Brain microvascular endothelial cell (primary cell): ENCODE data around the gene CA14.

Experiments used
- DNase-seq: peaks from one replicate; pipeline ENCODE4 v3.0.0-alpha.2; 2020
- H3K27ac ChIP-seq: fragments of 250-450 bp; sonication (Bioruptor Pico); 2 replicates; pipeline ENCODE4 v1.5.1; 2020; ENCODE audit warnings: mild to moderate bottlenecking, moderate library complexity
- H3K27me3 ChIP-seq: fragments of 250-450 bp; sonication (Bioruptor Pico); replicated peaks from 2 replicates; pipeline ENCODE4 v1.5.1; 2020; ENCODE audit warnings: mild to moderate bottlenecking
- H3K36me3 ChIP-seq: fragments of 250-450 bp; sonication (Bioruptor Pico); replicated peaks from 2 replicates; pipeline ENCODE4 v1.5.1; 2020; ENCODE audit warnings: mild to moderate bottlenecking
- H3K4me3 ChIP-seq: 2 replicates; pipeline ENCODE4 v1.5.1; 2011; ENCODE audit warnings: low read depth, mild to moderate bottlenecking, control low read depth, low read length, moderate library complexity
- in situ Hi-C: cut with HindIII; loops from 2 replicates; pipeline ENCODE4 v1.10.0; 2017; ENCODE audit warnings: low sequenced_read_pairs, low pct_ligation_motif_present
- TF ChIP-seq, protein P1 (sequence below): IDR thresholded peaks from 2 replicates; pipeline ENCODE4 v1.5.1; 2011; ENCODE audit warnings: low read depth, mild to moderate bottlenecking, moderate library complexity, low read length, control low read depth, inconsistent platforms; ENCODE audit errors: missing control alignments

Gene CA14

DNA sequence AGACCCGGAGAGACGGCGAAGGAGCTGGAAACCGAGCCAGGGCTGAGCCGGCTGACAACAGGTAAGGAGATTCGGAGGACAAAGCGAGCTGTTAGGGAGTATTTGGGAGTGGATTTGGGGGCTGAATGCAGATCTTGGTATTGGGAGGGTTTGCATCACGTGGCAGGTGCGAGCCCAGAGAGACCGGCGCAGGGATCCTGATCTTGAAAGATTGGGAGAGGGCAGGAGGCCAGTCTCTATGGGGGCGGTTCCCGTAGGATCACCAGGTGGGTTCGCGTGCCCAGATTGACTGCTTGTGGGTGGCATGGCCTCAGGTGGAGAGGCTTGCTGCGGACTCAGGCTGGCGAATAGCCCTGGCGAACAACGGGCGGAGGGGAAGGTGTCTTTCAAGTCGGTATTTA, 25.0 kb downstream of the CA14 start:
- Histone ChIP-seq H3K36me3 (peaks cover 3% of the 10 kb centered on the region), H3K27ac (no peak overlapping the region), H3K4me3 (peak overlapping the region; percentile 53), H3K27me3 (no peaks in the 10 kb centered on the region)
- TF ChIP-seq, protein P1, sequence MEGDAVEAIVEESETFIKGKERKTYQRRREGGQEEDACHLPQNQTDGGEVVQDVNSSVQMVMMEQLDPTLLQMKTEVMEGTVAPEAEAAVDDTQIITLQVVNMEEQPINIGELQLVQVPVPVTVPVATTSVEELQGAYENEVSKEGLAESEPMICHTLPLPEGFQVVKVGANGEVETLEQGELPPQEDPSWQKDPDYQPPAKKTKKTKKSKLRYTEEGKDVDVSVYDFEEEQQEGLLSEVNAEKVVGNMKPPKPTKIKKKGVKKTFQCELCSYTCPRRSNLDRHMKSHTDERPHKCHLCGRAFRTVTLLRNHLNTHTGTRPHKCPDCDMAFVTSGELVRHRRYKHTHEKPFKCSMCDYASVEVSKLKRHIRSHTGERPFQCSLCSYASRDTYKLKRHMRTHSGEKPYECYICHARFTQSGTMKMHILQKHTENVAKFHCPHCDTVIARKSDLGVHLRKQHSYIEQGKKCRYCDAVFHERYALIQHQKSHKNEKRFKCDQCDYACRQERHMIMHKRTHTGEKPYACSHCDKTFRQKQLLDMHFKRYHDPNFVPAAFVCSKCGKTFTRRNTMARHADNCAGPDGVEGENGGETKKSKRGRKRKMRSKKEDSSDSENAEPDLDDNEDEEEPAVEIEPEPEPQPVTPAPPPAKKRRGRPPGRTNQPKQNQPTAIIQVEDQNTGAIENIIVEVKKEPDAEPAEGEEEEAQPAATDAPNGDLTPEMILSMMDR: no peak
- DNase-seq: no peak
- in situ Hi-C loops: no loop called here

DNA sequence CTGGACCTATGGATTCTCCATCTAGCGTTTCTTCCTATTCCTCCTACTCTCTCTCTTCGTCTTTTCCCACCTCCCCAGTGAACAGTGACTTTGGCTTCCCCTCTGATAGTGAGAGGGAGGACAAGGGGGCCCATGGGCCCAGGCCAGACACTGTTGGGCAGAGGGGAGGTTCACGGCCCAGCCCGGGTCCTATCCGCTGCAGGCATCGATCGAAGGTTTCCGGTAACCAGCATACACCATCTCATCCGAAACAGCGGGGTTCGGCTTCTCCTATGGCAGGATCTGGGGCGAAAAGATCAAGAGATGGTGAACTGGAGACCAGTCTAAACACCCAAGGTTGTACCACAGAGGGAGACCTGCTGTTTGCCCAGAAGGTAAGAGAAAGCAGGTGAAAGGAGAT, 25.7 kb downstream of the CA14 start:
- no peak for DNase-seq
- Histone ChIP-seq H3K4me3 (no peak overlapping the region), H3K27me3 (no peaks in the 10 kb centered on the region), H3K27ac (no peak overlapping the region), H3K36me3 (peaks cover 3% of the 10 kb centered on the region)
- in situ Hi-C loops: no loop called here
- TF ChIP-seq, protein P1: no peak

DNA sequence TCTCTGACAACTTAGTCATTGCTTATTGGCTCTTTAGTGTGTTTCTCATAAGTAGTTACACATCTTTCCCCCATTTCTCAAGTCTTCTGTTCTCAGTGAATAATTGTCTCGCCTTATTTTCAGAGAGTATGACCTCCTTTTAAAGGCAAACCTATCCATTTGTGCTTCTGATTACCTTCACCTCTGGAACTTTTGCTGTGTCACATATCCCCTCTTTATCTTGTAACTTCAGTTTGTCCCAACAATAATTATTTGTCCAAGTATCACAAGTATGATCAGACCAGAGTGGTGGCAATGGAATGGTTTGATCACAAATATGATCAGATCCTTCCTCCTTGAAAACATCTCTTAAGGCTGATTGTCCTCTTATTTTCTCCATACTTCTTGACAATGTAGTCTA, 30.8 kb downstream of the CA14 start:
- in situ Hi-C loops: no loop called here
- Histone ChIP-seq H3K4me3 (no peak overlapping the region), H3K36me3 (no peaks in the 10 kb centered on the region), H3K27me3 (no peaks in the 10 kb centered on the region), H3K27ac (no peak overlapping the region)
- DNase-seq: no peak
- TF ChIP-seq, protein P1: no peak

DNA sequence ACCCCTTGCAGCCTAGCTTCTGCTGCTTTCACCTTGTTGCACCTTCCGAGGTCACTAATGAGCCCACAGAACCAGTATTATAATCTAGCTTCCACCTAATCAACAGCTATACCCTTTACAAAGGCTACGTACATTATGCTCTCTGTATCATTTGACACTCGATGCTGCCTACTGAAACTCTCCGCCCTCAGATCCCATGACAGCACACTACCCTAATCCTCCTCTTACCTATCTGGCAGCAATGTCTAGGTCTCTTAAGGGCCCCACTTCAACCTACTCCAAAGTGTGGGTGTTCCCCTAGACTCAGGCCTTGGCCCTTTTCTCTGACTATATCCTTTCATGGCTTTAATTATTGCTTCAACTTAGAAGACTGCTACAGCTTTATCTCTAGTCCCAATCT, 31.2 kb downstream of the CA14 start:
- no peak for DNase-seq
- in situ Hi-C loops: no loop called here

DNA sequence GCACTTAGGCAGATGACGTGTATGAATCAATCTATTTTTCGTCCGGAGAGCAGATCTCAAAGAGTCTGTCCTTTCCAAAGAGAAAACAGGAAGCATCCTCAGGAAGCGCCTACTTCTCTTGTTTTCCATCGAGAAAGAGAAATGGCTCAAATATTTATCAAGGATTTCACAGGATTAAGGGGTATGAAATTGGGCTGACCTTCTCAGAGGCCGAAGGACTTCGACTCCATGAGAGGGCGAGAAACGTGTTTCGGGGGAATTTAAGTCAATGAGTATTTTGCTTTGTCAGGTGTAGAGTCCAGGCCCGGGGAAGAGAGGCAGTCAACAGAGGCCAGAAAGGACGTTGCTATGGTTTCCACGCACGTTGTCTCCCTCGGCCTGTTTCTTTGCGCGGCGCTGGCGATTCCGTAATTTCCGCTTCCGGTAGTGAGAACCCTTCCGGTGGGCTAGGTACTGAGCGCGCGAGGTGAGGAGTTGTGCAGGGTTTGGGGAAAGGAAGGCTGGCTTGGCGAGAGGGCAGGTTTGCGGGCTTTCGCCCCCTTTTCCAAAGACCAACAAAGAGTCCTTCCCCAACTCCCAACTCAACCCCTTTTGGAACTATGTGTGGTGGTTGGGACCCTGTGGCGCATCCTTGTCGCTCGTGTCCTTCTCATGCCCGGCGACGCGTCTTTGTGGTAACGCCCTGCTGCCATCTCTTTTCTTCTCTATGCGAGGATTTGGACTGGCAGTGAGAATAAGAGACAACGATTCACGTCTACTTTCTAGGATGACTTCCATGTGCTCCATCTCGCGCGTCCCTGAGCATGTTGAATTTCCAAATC, 36.1 kb downstream of the CA14 start, which contains the start of gene MRPS21:
MRPS21 (plus strand) TSS at position 429 of the 821 bp plus-strand sequence. CDS start 506 bp downstream, outside the sequence.
- H3K27ac ChIP-seq: peak within 1 kb of the TSS; percentile 84
- in situ Hi-C loops: no loop called here

More for the DNA sequence above, 31.2 kb downstream of the CA14 start:
- Histone ChIP-seq H3K27me3 (no peaks in the 10 kb centered on the region), H3K27ac (no peak overlapping the region), H3K4me3 (no peak overlapping the region), H3K36me3 (no peaks in the 10 kb centered on the region)
- TF ChIP-seq, protein P1: no peak

More for the DNA sequence above, 36.1 kb downstream of the CA14 start, which contains the start of gene MRPS21:
- peak within 1 kb of the TSS; percentile 95 for H3K4me3 ChIP-seq
- TF ChIP-seq, protein P1: no peak
- DNase-seq: peak; percentile 91
- H3K27me3 ChIP-seq: no peaks in the 10 kb centered on the region
- H3K36me3 ChIP-seq: peaks cover 9% of the 10 kb centered on the region
